Heart left ventricle (tissue), 13 donors: ENCODE data around the gene TPBGL.

Source experiments
- POLR2A ChIP-seq, 2 donors: fragments of 450-650 bp; IDR thresholded peaks; one replicate each; pipeline ENCODE4 v1.6.1; 2017; ENCODE audit warnings: antibody characterized with exemption in 2 of 2, mild to moderate bottlenecking in 2 of 2, moderate library complexity in 2 of 2
- TF ChIP-seq, protein P1 (sequence below), 12 donors: fragments of 200-600 bp; sonication (generic) in 4 of 12; IDR thresholded peaks; one replicate each; pipeline versions ENCODE4 v1.5.0 to v1.8.0; 2018 to 2022; ENCODE audit warnings: antibody characterized with exemption in 12 of 12, mild to moderate bottlenecking in 5 of 12
- donor health status: ischemic (EF 13 %, LVEDD 7.1; RV severe dilation, severe dysfunction).
- donor health status: DM: no; HTN: yes; CAD: no.
- donor health status: DM: no; HTN: no; CAD: no.
- donor health status: ischemic (EF 25% LVEDD 6.9; RV normal size, moderate dysfunction).
- donor health status: ischemic (EF 25% LVEDD 5.7; RV mildly dilated, moderate dysfunction).
- donor health status: ischemic (EF 35%, LVEDD 5.7; RV mildly dilated, moderate dysfunction).
- donor health status: nonischemic (EF 11% LVEDD 7.7; RV severe dilation, severe dysfunction).
- donor health status: DM: yes; HTN: yes; CAD: no.
- donor health status: PGD.
- donor health status: ischemic (EF 29% LVEDD 5.4; RV normal size, mild dysfunction).
- donor health status: nonischemic (EF 23%, LVEDD 6.1; RV moderate dilation, normal function).

DNA sequence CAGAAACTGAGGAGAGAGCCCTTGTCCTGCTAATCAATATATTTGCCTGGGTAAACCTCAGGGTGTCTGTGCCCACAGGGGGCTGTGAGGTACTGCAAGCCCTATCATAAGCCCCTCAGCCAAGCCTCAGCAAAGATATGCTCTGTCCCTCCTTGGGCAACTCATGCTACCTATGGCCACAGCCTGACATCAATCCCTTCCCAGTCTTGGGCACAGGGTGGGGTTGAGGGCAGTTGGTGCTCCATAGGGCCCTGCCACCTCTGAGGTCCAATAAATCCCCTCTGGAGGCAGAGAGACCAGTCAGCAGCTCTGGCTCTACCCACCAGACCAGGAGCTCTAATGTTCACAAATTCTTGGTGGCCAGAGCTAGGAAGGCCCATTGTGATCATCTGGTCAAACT, 23.8 kb downstream of the TPBGL start:
- TF ChIP-seq, protein P1, sequence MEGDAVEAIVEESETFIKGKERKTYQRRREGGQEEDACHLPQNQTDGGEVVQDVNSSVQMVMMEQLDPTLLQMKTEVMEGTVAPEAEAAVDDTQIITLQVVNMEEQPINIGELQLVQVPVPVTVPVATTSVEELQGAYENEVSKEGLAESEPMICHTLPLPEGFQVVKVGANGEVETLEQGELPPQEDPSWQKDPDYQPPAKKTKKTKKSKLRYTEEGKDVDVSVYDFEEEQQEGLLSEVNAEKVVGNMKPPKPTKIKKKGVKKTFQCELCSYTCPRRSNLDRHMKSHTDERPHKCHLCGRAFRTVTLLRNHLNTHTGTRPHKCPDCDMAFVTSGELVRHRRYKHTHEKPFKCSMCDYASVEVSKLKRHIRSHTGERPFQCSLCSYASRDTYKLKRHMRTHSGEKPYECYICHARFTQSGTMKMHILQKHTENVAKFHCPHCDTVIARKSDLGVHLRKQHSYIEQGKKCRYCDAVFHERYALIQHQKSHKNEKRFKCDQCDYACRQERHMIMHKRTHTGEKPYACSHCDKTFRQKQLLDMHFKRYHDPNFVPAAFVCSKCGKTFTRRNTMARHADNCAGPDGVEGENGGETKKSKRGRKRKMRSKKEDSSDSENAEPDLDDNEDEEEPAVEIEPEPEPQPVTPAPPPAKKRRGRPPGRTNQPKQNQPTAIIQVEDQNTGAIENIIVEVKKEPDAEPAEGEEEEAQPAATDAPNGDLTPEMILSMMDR (IDR thresholded peaks at IDR 0.05): no peak
- no peak for TF ChIP-seq POLR2A (IDR thresholded peaks at IDR 0.05)
